GM23248 (cell line): ENCODE measurements around the gene RBBP6.

Experiments
- EZH2 ChIP-seq: fragments of 200-600 bp; sonication (generic); IDR thresholded peaks from 2 replicates; pipeline ENCODE4 v1.6.1; 2018; ENCODE audit warnings: antibody characterized with exemption, mild to moderate bottlenecking; ENCODE audit not compliant: insufficient read depth, poor library complexity, severe bottlenecking
- EZH2phosphoT487 ChIP-seq: fragments of 200-600 bp; sonication (generic); IDR thresholded peaks from 2 replicates; pipeline ENCODE4 v1.6.1; 2018; ENCODE audit warnings: antibody characterized with exemption, moderate library complexity, mild to moderate bottlenecking, low read depth; ENCODE audit not compliant: insufficient read depth

DNA sequence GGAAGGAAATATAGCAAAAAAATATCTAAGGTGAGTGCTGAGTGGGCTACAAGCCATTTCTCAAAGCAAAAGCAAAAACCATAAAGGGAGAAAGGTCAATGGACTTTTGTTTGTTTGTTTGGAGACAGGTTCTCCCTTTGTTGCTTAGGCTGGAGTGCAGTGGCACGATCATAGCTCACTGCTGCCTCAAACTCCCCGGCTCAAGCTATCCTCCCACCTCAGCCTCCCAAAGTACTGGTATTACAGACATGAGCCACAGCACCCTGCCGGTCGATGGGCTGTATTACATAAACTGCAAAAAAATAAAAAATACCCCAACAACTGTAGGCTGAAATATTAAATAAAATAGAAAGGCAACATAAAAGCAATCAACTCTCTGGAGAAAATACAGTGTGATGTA lies 3.5 kb upstream of the RBBP6 start:
- TF ChIP-seq EZH2 (no peak), EZH2phosphoT487 (no peak)
